NCI-H1436 treated with DMSO at 0.1 percent for 48 hours (cell line): ENCODE measurements around the gene KLK4.
A peak's percentile ranks its signal among the peaks of the same experiment; 100 is the strongest.
"Not testable (repeated sequence)": the region's sequence is repeated elsewhere in the genome, so short reads cannot be mapped to it uniquely, and the experiment has no call there.

Source experiments
- DNase-seq: peaks from one replicate; lab custom pipeline; 2025; lab: John Stamatoyannopoulos, UW

KLK4 gene

DNA sequence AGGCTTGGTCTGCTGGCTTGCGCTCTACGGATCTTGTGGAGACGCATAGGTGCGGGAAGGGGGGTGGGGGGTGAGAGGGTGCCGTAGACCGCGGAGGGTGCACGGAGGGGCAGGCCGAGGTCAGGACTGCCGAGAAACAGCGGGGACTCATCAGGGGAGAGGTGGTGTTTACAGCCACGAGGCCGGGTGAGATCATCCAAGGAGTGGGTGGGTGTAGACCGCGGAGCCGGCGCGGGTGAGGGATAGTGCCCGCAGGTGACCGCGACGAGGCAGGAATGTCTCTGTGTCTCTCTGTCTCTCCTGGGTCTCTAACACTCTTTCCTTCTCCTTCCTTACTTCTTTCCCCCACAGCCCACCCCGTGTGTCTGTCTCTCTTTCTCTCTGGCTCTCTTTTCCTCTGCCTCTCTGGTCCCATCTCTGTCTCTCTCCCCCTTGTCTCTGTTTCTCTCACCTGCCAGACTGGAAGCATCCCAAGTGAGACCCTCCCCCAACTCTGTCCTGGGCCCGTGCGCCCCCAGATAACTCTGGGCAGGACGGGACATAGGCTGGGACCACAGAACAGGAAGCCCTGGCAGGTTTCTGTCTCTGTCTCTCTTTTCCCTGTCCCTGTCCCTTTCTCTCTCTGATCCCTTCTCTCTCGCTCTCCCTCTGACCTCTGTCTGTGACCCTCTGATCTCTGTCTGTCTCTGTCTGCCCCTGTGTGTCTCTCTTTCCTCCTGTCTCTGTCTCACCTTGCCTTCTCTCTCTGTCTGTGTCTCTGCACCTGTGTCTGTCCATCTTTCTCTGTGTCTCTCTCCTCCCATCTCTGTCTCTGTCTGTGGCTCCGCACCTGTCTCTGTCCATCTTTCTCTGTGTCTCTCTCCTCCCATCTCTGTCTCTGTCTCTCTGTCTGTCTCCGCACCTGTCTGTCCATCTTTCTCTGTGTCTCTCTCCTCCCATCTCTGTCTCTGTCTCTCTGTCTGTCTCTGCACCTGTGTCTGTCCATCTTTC is 1.8 kb upstream of the KLK4 start:
- no peak for DNase-seq

- DNase-seq, result no peak
Measured at GRCh38 chr19:50912102-50912599, 956 bp upstream of the KLK4 start.

- DNase-seq, result no peak
Measured at GRCh38 chr19:50910722-50911121, 473 bp downstream of the KLK4 start.

- peak; percentile 25 for DNase-seq
Measured at GRCh38 chr19:50909240-50910070, 1.7 kb downstream of the KLK4 start.

- DNase-seq, result no peak
Measured at GRCh38 chr19:50908336-50908735, 2.9 kb downstream of the KLK4 start.

- no peak for DNase-seq
Measured at GRCh38 chr19:50906217-50906616, 5.0 kb downstream of the KLK4 start.

DNA sequence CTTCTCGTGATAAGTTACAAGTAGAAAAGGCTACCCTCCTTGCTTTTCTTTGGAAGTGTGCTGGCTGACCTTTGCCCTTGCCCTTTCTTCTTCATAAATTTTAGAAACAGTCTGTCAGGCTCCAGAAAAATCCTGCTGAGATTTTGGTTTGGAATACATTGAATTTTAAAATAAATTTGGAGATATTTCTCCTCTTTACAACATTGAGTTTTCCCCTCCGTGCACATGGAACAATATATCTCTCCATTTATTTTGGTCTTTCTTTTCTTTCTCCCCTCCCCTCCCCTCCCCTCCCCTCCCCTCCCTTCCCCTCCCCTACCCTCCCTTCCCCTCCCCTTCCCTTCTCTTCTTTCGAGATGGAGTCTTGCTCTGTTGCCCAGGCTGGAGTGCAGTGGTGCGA is 8.6 kb downstream of the KLK4 start:
- no peak for DNase-seq

DNA sequence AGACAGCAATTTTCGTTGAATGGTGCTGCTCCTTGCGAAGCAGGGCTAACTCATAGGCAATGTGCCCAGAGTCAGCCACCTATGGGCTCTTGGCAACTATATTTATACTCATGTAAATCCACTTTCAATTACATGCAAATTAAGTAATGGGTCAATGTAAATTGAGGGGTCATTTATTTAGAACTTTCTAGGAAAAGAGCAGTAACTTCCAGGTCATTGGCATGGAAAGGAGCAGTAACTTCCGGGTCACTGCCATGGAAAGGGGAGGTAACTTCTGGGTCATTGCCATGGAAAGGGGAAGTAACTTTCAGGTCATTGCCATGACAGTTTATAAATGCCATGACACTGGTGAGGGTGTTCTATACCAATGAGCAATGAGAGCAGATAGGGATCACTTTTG is 11.6 kb downstream of the KLK4 start:
- no peak for DNase-seq

DNA sequence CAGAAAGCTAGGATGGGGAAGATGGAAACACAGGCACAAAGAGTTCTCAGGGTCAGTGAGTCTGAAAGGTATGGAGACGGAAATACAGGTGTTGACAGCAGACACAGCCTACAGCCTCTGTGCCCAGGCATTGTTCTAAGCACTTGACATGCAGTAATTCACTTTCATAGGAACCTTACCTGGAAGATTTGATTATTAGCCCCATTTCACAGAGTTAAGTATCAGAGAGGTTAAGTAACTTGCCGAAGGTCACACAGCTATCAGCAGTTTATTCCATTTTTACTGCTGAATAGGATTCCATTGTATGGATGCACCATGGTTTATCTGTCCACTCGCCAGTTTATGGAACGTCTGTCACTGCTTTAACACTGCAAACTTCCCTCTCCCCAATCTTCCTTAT is 13.2 kb downstream of the KLK4 start:
- DNase-seq, result no peak

DNA sequence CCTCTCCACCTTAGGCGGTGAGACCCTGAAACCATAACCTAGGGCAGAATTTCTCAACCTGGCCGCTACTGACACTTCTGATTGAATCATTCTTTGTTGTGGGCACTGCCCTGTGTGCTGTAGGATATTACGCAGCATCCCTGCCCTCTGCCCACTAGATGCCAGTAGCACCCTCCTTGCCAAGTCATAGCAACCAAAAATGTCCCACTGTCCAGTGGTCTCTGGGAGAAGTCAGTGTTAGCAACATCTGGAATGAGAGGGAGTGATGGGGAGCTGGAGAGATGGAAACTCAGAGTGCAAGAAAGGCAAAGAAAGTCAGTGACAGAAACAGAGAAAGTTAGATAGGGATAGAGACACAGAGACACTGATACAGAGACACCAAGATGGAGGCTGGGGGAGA is 13.6 kb downstream of the KLK4 start:
- DNase-seq, result no peak

DNA sequence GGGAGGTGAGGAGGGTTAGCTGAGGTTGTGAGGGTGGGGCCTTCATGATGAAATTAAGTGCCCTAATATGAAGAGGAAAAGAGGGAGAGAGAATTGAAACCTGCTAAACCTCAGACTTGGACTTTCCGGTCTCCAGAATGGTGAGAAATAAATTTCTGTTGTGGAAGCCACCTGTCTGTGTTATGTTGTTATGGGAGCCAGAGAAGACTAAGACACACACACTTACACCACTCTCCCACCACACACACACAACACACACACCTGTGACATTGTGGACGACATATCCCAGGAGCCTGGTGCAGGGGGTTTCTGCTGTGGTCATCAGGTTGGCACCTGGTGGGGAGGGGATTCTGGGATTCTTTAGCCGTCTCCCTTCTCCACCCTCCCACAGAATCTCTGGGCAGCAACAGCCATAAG is 14.0 kb downstream of the KLK4 start:
- DNase-seq, result no peak

DNA sequence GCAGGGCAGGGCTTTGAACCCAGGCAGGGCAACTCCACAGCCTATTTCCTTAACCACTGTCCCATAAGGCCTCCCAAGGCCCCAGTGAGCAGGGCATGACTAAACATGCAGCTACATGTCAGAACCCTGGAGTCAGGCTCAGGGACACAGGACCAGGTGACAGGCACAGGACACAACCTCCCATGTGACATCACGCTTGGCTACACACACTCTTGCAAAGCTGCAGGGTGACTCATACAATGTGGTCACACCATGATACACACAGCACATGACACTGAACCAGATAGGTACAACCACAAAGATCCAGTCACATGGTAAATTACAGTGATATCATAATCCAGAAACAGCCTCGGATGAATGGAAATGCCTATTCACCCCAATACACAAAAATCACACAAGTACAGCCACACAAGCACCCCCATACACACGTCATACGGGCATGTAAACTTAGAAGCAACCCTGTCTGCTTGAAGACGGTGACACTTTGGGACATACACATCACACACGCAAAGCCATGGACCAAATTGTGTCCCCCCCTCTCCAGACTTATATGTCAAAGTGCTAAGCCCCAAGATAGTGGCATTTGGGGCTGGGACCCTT is 14.5 kb downstream of the KLK4 start:
- DNase-seq, result peak; percentile 28

DNA sequence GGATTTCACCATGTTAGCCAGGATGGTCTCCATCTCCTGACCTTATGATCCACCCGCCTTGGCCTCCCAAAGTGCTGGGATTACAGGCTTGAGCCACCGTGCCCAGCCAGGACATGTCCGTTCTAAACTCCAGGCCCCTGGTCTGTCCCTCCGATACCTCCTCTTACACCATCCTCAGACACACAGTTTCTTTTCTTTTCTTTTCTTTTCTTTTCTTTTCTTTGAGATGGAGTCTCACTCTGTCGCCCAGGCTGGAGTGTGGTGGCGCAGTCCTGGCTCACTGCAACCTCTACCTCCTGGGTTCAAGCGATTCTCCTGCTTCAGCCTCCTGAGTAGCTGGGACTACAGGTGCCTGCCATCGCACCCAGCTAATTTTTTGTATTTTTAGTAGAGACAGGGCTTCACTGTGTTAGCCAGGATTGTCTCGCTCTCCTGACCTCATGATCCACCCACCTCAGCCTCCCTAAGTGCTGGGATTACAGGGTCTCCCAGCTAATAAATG is 15.1 kb downstream of the KLK4 start:
- not testable (repeated sequence) for DNase-seq

- DNase-seq, result no peak
Measured at GRCh38 chr19:50894478-50895356, 16.5 kb downstream of the KLK4 start.

DNA sequence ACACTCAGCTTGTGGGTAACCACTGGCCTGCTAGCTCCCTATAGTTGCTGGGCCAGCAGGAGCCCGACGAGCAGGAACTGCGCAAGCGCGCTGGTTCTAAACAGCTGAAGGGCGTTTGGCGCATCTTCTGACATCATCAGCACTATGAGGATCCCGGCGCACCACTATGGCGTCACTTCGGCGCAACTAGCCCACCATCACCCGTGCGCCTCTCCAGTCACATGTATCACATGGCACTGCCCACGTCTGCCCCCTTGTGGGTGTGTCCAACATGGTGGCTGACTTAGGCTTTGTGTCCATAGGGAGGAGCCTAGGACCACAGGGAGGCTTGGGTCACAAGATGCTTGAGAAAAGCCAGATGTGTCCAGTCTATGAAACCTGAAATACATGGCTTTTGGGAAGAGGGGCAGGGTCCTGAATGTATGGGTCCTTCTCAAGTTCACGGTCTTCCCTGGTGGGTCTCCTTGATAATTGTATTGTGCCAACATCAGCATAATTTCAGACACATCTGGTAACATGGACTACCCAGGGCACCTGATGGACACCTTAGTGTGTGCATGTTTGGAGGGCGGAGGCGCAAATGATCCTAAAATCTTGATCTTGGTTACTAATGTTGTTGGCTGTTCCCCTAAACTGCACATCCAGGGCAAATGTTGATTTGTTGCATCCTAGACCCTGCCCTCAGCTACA is 18.0 kb downstream of the KLK4 start:
- no peak for DNase-seq

DNA sequence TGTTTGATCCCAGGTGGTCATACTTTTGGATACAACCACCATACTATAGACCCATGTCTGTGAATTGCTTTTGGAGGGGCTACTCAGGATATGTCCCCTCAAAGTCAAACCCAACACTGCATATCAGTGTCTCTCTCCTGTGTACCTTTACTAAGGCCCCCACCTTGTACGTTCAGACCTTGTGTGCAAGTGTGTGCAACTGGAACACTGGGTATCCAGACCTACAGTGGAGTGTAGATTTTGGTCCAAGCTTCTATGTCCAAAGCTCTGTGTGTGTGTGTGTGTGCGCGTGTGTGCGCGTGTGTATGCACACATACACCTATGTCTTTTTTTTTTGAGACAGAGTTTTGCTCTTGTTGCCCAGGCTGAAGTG is 20.0 kb downstream of the KLK4 start:
- no peak for DNase-seq

DNA sequence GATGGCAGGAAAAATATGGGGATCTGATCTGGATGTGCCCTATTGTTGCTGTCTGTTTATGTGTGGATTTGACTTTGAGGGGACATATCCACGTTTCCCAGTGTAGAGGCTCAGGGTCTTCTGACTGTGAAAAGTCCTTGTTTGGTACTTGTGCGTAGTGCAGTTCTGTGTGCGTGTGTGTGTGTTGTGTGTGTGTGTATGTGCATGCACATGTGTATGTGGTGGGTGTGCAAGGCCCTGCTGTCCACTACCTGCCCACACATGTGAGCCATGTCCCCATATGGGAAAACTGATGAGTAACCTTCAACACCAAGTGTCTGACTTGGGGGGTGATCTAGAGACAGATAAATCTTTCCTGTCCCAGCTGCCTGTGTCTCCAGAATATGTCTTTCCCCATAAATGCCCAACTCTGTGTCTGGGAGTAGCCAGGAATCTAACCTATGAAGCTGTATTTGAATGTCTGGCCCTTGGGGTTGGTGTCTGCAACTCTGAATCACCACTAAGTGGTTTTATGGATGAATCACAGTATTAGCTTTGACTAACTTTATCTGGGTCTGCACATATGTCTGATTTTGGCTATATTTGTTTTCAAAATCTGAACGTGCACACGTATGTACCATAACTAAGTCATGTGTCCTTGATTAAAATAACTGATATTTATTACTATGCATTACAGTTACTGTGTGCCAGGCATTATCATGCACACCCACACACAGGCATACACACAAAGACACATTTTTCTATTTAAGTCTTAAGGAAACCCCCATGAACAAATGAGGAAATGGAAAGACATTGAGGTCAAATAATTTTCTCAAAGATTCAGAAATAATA is 20.6 kb downstream of the KLK4 start:
- no peak for DNase-seq

DNA sequence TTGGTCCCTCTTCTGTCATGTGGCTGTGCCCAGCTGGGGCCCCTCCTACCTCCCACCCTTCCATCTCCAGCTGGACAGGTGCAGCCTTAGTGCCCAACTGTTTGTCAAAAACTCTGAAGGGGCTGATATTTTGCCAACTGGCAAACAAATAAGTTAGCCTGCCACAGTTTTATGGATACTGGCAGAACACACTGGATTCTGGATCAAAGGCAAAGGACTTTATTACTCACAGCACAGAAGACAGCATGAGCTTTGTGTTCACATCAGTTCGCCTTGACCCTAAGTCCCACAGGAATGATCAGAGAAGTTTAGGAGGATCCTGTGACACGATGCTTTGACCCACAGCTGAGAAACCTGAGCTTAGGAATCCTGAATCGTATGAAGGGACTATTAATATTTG is 21.6 kb downstream of the KLK4 start:
- no peak for DNase-seq

DNA sequence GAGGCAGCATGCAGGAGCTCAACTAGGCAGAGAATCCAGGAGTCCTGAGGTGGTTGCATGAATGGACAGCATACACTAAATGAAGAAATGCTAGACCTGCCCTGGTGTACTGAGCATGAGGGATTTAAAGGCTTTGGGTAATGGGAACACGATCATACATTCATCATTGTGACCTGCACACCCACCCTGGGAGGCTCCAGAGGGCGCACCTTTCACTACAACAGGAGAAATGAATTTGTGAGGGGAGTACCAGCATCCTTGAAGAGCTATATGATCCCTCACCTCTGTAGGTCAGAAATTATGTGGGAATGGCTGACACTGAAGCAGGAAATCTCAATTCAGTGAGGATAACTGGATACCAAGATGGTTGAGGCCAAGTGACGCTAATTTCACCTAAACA is 29.0 kb downstream of the KLK4 start:
- no peak for DNase-seq

DNA sequence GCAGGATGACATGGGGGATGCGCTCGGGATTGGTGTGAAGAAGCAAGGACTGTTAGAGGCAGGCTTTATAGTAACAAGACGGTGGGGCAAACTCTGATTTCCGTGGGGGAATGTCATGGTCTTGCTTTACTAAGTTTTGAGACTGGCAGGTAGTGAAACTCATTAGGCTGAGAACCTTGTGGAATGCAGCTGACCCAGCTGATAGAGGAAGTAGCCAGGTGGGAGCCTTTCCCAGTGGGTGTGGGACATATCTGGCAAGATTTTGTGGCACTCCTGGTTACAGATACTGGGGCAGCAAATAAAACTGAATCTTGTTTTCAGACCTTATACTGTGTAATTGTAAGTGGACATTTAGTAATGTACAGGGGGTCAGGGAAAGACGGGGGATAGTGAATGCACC is 31.0 kb downstream of the KLK4 start:
- DNase-seq, result no peak
